Measurements from ENCODE around the gene ARNT2. TPM values are rescaled to one million over a fixed set of nuclear protein-coding genes. Genes with fewer than 3 reads are reported as not detected.

ARNT2 gene
- total RNA-seq, 1 donor from 2014 or later, result 0.23 TPM

DNA sequence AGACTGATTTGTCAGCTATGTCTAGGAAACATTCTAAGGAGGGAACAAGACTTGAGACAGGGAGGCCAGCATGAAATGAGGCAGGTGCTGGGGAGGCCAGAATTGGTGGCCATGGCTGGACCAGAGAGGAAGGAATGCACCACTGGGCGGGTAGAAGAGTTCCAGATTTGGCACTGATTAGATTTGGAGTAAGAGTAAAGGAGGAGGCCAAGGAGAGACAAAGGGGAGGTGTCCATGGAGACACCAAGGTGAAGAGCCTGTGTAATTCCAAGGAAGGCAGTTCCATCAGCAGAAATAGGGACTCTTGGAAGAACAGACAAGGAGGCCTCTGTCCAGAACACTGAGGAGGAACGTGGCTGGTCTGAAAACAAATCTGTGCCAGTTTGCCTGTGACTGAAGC is 1.8 kb downstream of the ARNT2 start:
- intact Hi-C loops (cut with micrococcal nuclease), result no loop called here

DNA sequence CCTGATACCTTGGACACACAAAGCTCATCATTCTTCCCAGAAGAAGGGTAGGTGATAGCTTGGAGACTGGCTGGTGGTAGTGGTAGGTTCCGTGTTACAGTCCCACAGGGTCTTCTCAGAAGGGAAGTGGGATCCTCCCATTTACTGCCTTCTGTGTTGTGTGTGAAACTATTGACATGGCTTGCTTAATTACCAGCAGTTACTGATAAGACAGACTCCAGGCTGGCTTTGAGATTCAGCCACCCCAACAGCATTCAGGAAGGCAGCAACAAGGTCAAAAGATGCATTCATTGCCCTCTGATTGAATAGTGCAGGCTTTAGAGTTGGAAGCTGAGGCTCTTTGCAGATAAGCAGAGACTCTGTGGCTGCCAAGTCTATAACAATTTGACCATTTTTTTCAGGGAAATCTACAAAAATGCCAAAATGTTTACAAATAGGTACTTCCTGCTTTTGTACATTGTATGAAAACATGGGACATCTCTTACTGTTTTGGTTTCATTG is 7.7 kb downstream of the ARNT2 start:
- intact Hi-C loops (cut with micrococcal nuclease), result no loop called here

DNA sequence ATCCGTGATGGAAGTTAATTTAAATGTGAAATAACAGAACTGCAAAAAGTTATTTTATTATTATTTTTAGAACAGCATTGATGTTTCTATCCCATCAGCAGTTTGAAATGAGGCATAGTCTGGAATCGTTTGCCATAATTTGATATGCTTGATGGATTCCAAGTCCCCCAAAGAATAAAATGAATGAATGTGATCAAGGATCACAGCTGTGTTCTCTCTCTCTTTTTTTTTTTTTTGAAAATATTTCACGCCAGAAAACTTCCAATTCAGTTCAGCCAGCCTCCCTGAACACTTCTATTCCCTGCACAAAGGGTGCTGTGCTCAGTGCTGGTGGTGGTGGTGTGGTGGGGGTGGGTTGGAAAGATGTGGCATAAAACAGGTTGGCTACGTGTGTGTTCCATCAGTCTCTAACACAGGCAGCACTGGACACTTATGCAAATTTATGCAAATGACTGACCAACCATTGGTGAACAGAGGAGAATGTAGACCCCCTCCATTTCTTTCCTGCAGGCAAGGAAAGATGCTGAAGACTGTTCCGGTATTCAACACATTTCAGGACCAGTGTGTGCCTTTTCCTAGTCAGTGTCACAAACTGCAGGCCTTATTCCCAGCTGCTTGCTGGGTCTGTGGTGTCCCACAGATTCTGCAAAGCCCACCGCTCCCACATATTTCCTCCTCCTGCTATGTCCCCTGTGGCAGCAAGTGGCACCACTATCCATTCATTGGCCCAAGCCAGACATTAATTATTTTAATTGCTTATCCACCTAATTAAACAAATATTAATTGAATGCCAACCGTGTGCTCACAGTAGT is 10.6 kb downstream of the ARNT2 start:
- intact Hi-C loops (cut with micrococcal nuclease), result no loop called here

DNA sequence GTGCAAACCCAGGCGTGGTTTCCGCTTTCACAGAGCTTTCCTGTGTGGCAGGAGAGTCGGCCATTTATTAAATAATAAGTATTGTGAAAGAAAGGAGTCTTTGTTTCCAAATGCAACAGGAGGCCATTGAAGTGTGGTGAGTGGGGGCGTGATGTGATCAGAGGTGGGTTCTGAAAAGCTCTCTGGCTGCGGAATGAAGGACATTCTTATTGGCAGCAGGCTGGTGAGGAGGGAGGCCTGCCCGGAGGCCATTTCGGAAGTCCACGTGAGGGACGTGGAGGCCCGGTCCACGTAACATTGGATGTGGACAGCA is 11.1 kb downstream of the ARNT2 start:
- intact Hi-C loops (cut with micrococcal nuclease), result no loop called here

DNA sequence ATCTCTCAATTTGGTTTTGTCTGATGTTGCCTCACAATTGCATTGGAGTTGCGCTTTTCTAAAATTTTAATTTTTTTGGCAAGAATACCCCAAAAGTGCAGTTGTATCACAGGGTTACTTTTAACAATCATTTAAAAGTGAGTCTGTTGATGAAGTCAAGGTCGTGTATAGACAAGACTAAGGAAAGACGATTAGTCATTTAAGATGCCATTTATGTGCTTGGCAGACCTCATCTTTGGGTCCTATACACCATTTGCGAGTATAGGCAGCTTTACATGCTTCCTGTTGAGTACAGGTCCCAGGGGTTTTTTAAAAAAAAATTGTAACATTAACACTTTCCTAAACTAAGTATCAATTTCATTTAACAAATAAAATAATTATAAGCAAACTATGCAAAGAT is 12.5 kb downstream of the ARNT2 start:
- intact Hi-C loops (cut with micrococcal nuclease), result no loop called here

DNA sequence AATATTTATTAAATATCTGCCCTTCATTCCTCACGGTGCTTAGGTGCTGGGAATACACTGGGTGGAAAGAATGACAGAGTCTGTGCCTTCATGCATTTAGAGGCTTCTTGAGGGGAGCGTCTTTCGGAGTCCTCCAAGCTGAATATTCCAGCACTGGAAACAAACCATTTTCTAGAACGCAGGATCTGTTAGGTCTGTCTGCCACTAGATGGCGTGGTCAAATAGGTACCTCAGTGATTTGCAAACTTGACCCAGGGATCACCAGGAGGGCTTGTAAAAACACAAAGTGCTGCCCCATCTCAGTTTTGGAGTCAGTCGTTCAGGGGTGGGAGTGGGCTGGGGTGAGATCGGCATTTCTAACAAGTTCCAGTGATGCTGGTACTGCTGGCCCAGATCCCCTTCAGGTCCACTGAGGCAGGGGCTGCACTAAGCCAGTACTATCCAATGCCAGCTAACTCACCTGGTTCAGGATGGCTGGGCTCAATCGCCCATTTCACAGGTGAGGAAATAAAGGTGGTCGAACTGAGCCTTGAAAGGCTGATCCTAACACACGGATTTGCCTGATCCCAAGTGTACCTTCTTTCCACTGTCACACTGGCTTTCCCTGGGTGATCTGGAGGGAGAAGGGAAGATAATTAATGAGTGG is 14.8 kb downstream of the ARNT2 start:
- intact Hi-C loops (cut with micrococcal nuclease), result no loop called here

DNA sequence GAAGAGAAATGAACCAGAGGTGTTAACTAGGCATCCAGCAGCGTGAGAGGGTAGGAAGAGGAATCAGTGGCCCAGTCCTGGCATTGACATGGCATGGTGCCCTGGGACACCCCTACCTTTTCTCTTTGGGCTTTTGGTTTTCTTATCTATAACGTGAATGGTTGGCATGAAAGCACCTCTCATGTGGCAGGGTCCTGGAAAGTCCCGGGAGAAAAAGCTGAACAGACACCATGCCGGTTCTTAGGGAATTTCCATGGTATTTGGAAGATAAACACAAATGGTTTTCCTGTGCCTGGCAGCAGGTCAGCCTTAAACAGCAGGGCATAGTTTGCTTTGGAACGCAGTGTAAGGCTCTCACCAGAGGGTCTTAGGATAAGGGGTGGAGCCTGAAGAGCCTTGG is 15.4 kb downstream of the ARNT2 start:
- intact Hi-C loops (cut with micrococcal nuclease), result no loop called here

DNA sequence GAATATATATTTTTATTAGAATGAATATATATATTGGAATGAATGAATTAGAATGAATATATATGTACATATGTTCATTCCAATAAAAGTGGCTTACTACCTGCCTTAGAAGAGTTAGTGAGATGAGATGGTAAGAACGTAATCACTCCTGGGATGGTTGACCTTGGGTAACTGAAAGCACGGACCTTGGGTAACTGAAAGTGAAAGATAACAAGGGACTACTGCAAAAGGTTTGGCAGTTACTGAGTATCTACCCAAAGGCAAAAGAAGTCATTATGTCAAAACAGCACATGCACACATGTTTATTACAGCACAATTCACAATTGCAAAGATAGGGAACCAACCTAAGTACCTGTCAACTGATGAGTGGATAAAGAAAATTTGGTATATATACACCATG is 16.5 kb downstream of the ARNT2 start:
- intact Hi-C loops (cut with micrococcal nuclease), result no loop called here

DNA sequence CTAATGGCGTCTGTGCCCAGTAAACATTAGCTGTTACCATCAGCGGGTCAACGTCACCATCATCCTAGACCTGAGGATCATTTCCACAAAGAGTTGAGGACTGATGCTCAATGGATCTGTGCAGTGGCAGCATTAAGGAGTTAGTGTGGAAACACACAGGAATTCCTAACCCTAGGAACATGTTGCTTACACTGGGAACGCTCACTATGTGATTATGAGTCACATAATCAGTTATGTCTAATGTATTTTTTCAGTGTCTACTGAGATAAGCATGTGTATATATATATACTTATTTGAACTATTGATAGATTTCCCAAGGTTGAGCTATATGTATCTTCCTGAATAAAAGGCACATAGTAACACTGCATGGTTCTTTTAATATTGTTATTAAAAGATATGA is 19.0 kb downstream of the ARNT2 start:
- intact Hi-C loops (cut with micrococcal nuclease), result no loop called here

DNA sequence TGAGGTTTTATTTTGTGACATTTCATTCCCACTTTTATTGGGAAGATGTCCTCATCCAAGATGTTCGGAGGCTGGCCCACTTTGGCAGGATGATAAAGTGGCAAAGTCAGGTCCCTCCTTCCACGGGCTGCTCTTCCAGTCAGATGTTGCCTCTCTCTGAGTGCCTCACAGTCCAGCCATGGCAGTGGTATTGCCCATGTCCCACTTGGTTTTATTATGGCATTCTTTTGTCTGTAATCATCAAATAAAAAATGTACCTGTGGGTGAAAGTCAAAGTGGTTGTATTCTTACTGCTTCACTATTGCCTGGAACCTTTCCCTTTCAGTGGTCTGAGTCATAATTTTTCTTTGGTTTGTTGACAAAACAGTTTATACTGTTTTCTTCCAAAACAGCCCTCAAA is 20.2 kb downstream of the ARNT2 start:
- intact Hi-C loops (cut with micrococcal nuclease), result no loop called here

DNA sequence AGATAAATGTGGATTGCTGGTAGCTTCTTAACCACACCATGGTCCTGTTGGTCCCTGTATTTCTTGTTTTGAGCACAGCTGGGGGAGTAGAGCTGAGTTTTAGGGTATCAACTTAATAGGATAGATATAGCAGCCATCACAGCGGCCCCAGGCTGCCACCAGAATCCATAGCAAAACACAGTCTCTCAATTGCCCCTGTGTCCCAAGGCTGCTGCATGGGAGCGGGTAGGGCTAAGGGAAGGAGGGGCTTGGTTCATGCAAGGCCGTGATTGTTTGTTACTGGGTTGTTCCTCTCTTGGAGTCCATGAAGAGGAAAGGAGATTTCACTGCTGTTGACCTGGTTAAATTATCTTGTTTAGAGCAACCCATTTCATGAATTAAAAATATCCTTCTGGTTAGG is 22.1 kb downstream of the ARNT2 start:
- intact Hi-C loops (cut with micrococcal nuclease), result no loop called here

DNA sequence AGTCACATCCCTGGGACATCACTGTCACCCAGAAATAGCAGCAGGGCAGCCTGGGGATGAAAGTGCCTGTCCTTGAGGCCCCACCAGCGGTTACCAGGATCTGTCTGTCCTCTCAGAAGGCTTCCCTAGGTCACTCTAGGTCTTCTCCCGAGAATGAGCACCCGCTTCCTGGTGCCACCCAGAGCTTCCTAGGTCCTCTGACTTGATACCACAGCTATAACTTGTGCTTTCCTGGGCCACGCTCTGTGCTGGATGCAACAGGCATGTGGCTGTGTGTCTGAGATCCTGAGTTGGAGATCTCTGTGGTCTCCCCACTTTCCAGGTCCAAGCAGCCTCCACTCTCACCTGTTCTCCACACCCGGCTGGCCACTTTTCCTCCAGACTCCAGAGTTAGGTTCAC is 25.8 kb downstream of the ARNT2 start:
- intact Hi-C loops (cut with micrococcal nuclease), result no loop called here

DNA sequence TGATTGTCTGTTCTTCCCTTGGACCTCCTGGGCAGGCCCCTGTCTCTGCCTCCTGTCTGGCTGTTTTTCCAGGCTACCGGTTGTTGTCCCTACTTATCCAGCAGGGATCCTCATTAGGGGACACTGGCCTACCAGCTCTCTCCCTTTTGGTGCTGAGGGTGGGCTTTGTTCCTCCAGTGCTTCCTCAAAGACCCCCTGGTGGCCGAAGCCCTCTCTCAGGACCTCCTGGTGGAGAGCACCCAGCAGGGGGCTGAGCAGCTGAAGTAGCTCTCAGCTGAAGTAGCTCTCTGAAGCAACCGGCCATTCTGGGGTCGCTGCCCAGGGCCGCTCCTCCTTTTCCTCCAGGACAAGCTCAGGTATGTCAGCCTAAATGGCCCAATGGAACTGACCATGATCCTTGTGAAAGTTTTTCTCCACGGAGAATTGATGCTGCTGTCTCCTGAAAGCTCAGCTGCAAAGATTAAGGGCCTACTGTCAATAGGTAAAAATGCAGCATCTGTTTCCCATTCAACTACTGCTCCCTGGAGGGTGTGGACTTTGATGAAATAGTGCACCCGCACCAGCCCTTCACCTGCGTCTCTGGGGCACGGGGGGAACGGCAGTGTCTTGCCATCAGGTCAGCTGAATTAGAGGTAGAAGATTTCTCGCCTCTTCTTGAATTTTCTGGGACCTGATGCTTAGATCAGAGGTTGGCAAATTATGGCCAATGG is 27.6 kb downstream of the ARNT2 start:
- intact Hi-C loops (cut with micrococcal nuclease), result no loop called here

DNA sequence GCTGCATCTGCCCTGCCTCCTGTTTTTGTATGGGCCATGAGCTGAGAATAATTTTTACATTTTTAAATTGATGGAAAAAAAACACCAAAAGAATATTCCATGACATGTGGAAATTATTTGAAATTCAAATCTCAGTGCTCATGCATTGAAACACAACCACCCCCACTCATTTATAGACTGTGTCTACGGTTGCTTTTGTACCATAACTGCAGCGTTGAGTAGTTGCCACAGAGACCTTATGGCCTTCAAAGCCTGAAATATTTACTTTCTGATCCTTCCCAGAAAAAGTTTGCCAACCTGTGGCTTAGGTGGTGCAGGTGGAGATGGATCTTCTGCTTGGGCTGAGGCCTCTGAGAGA is 28.1 kb downstream of the ARNT2 start:
- intact Hi-C loops (cut with micrococcal nuclease), result no loop called here

DNA sequence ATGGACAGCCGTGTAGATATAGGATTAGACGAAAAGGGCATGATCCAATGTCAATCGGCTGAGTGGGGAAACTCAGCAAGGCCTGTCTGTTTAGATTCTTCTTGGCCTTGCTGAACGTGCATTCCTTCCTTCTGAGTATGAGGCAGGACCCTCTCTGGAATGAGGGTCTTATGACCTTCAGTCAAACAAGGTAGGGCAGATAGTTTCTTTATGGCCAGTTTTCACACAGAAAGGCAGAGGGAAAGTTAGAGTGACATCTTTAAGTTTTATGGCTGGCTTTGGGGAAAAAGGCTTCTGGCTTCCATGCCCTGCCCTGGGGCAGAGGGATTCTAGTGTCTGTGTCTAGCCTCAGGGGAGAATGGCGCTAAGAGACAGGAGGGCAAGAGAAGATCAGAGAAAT is 29.7 kb downstream of the ARNT2 start:
- intact Hi-C loops (cut with micrococcal nuclease), result no loop called here

DNA sequence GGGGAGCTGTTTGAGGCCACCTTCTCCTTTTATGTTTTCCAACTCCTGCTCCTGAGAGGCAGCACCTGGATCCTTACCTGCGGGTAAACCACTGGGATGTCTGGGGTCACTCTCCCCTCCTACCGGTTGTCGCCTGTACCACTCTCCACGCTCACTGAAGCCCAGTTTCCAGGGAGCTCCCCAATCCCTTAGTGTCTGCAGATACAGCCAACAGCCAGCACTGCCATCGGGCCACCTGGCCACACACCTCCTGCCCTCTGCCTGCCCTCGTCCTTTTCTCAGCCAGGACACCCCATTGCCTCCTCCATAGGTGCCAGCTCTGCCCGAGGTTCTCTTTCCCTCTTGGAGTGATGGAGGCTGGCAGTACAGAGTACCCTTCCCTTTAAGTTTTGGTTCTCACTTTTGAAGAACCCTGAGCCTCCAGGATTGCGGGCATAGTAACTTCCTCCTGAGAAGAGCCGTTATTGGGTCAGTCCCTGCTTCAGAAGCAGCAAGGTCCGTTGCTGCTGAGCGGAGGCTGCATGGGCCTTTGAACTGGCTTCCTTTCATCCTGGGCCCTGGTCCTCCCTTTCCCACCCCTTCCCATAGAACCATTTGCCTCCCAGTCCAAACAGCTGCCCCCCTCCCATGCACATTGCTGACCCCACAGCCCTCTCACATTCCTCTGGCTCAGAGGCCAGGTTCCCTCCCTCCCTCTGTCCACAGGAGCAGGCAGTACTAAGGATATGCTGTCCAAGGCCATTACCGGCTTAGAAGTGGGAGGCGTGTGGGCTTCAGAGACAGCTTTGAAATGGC is 30.9 kb downstream of the ARNT2 start:
- intact Hi-C loops (cut with micrococcal nuclease), result no loop called here

DNA sequence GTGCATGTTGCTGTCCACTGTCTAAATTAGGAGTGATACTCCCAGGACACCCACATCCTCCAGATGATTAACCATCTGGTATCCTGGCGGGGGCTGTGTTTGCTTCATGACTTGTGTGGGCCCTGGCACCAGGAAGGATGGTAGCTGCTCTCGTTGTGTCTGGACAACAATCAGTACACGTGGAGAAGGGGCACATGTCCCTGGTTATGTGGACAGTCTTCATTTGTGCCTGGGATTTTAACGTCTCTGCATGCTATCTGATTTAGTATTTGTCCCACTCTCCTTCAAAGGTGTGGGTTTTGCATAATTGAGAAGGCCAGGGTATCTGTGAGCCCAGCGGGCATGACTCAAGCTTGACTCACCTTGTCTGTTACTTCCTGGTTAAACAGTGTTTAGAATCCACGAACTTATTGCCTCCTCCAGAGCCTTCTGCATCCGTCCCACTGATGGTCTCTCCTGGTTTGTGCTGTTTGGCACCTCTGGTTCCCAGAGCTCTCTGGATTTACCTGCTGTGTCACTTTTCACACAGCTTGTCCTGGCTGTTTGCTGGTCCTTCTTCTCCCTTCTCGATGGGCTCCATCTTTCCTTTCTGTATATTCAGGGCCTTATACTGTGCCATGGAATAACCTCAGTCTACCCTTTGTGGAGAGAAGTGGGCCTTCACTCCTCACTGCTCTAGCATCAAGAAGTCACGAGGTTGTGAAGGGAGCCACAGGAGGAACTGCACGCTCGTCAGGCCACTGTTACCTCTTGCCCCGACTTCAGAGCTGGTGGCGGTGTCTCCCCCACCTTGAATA is 32.5 kb downstream of the ARNT2 start:
- intact Hi-C loops (cut with micrococcal nuclease), result no loop called here

DNA sequence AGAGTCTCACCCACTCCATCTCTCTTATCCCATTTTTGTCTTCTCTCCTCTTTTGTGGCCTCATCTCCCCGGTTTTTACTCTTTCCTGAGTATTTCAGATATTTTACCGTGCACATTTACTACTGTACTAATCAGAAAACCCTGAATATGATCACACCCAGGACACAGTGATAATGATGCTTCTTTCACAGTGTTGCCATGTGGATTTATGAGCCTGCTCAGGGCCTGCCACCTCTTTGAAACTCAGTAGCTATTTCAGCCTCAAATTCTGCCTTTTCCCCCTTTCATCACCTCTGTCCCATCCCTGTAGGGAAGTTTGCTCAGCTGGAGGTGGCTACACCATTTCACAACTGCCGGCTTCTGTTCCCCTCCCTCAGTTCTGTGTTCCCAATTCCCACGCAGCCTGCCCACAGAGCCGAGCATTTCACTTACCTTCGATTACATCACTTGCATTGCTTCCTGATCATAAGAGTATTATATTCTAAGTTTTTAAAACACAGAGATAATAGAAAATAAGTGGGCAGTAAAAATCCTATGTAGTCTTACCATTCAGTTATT is 33.2 kb downstream of the ARNT2 start:
- intact Hi-C loops (cut with micrococcal nuclease), result no loop called here

DNA sequence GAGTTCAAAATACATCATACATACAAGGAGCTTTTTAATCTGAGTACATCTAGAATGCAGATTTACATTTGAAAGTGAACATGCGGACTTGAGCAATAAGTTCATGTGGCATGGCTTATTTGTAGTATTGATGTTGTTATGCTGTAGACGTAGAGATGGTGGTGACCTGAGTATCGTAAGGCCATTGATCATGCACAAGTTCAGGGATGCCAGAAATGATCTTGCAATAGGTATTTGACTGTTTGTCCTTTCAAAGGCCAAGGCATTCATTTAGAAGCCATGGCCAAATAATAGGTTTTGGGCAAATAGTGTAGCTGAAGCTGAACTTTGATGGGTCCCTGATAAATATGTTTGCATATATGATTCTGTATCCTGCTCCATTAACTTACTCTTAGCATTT is 35.0 kb downstream of the ARNT2 start:
- intact Hi-C loops (cut with micrococcal nuclease), result no loop called here

DNA sequence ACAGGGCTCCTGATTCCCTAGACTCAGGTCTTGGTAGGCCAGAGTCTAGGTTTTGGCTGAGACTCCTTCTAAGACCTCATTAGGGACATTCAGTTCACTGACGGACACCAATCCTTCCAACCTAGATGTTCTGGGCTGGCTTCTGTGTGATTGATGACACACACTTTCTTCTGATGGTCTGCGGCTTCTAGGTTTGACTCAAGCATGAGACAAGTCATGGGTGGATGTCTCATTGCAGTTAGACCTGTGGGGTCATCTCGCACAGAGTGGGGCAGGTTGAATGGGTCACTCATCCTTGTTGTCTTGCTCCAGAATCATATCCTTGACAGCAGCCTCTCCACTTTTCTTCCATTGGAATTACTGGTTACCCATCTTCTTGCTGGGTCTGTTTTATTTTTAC is 35.8 kb downstream of the ARNT2 start:
- intact Hi-C loops (cut with micrococcal nuclease), result no loop called here

DNA sequence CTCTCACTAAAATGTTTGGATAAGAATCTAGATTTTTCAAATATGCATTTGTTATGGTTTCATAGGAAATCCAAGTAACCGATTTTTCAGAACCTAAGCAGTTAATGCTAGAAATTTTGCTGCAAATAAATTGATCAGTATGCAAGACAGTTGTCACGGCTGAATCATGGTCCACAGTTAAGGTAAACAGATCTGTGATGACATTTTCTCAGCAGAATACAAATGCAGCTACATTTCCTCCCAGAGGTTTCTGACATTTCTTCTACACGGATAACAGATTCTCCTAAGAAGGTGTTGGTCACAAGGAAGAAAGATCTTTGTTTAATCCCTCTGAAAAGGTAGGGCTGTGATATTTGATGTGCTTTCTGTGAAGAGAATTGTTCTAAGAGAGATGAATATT is 36.9 kb downstream of the ARNT2 start:
- intact Hi-C loops (cut with micrococcal nuclease), result no loop called here
